ENCODE measurements around the gene DLGAP5.

DLGAP5 gene

GRCh38 chr14:55129428-55130195 is 61.8 kb downstream of the DLGAP5 start:
- DNase-seq (ENCODE audit: low spot score) = peak; percentile 47

GRCh38 chr14:55129086-55129427 is 62.3 kb downstream of the DLGAP5 start, which contains the start of gene LGALS3:
Gene LGALS3 (plus strand): TSS chr14:55129252. CDS start chr14:55137374, 8,122 bp downstream.
- peak; percentile 79 for DNase-seq (ENCODE audit: low spot score)

GRCh38 chr14:55128386-55129085 is 62.8 kb downstream of the DLGAP5 start:
- no peak for DNase-seq (ENCODE audit: low spot score)

GRCh38 chr14:55127460-55127951 is 63.9 kb downstream of the DLGAP5 start:
- peak; percentile 42 for DNase-seq (ENCODE audit: low spot score)

GRCh38 chr14:55126932-55127459 is 64.4 kb downstream of the DLGAP5 start:
- DNase-seq (ENCODE audit: low spot score) = no peak

- no peak for DNase-seq (ENCODE audit: low spot score)
Measured at GRCh38 chr14:55126034-55126433, 65.4 kb downstream of the DLGAP5 start.

- peak; percentile 72 for DNase-seq (ENCODE audit: low spot score)
Measured at GRCh38 chr14:55125403-55125802, 66.0 kb downstream of the DLGAP5 start.

GRCh38 chr14:55124774-55125386 is 66.5 kb downstream of the DLGAP5 start:
- peak; percentile 72 for DNase-seq (ENCODE audit: low spot score)

- DNase-seq (ENCODE audit: low spot score) = no peak
Measured at GRCh38 chr14:55123852-55124639, 67.3 kb downstream of the DLGAP5 start.

- DNase-seq (ENCODE audit: low spot score) = peak; percentile 60
Measured at GRCh38 chr14:55123101-55123500, 68.3 kb downstream of the DLGAP5 start.

- DNase-seq (ENCODE audit: low spot score) = peak; percentile 97
Measured at GRCh38 chr14:55122440-55122986, 68.9 kb downstream of the DLGAP5 start.

- DNase-seq (ENCODE audit: low spot score) = peak; percentile 79
Measured at GRCh38 chr14:55121628-55122439, 69.6 kb downstream of the DLGAP5 start.

- DNase-seq (ENCODE audit: low spot score) = peak; percentile 92
Measured at GRCh38 chr14:55120571-55121495, 70.6 kb downstream of the DLGAP5 start.

GRCh38 chr14:55118761-55119160 is 72.6 kb downstream of the DLGAP5 start:
- no peak for DNase-seq (ENCODE audit: low spot score)

- peak; percentile 66 for DNase-seq (ENCODE audit: low spot score)
Measured at GRCh38 chr14:55117803-55118441, 73.5 kb downstream of the DLGAP5 start.

- DNase-seq (ENCODE audit: low spot score) = peak; percentile 89
Measured at GRCh38 chr14:55116246-55117030, 74.9 kb downstream of the DLGAP5 start.

GRCh38 chr14:55115861-55116245 is 75.5 kb downstream of the DLGAP5 start:
- DNase-seq (ENCODE audit: low spot score) = no peak

- no peak for DNase-seq (ENCODE audit: low spot score)
Measured at GRCh38 chr14:55115460-55115859, 75.9 kb downstream of the DLGAP5 start.
